Testis (tissue), 3 donors: Measurements from ENCODE around the gene MAP1B. TPM values are rescaled to one million over a fixed set of nuclear protein-coding genes. Genes with fewer than 3 reads are reported as not detected.
A peak's percentile ranks its signal among the peaks of the same experiment; 100 is the strongest.

ENCODE experiments used
- DNase-seq: peaks from one replicate; pipeline ENCODE4 v3.0.0-alpha.2; 2019
- H3K27ac ChIP-seq, 2 donors: fragments of 200-600 bp; sonication (generic); one replicate each; pipeline ENCODE4 v1.5.1; 2019
- H3K27me3 ChIP-seq: fragments of 200-600 bp; sonication (generic); one replicate; pipeline ENCODE4 v1.5.1; 2019
- H3K36me3 ChIP-seq: fragments of 200-600 bp; sonication (generic); one replicate; pipeline ENCODE4 v1.5.1; 2017; ENCODE audit warnings: low read depth; ENCODE audit errors: missing control alignments
- H3K4me1 ChIP-seq: fragments of 200-600 bp; sonication (generic); one replicate; pipeline ENCODE4 v1.5.1; 2019
- H3K4me3 ChIP-seq, 2 donors: fragments of 200-600 bp; sonication (generic); one replicate each; pipeline ENCODE4 v1.5.1; 2017 to 2019
- H3K9me3 ChIP-seq: fragments of 200-600 bp; sonication (generic); one replicate; pipeline ENCODE4 v1.5.1; 2017
- POLR2A ChIP-seq: fragments of 450-650 bp; IDR thresholded peaks from one replicate; pipeline ENCODE4 v1.6.1; 2017; ENCODE audit warnings: antibody characterized with exemption, mild to moderate bottlenecking, moderate library complexity
- WGBS, 2 donors: methylation state at CpG; one replicate each; pipeline ENCODE4 v1.1.5; 2018; 5-methylcytosine and 5-hydroxymethylcytosine counted together
- intact Hi-C: fragments of 100-400 bp; cut with DNase I; formaldehyde crosslinking; loops from one replicate; pipeline ENCODE4 v1.15.1; 2023; ENCODE audit warnings: low total_unique reads
- polyA plus RNA-seq: library from polyadenylated mRNA; stranded (reverse); fragments of 350-450 nt; fragmentation: Illumina TruSeq; extraction: RNeasy Lipid Tissue Mini Kit (QIAGEN cat#74804); gene quantifications from one replicate; pipeline ENCODE4 v1.2.3, GENCODE V29; 2014; ENCODE audit warnings: low read depth, low replicate concordance; ENCODE audit not compliant: insufficient read depth
- total RNA-seq, 2 donors: library from RNA; depleted of rRNA; stranded (reverse); fragments of >200 nt; gene quantifications; one replicate each; pipeline ENCODE4 v1.2.3, GENCODE V29; 2016
- TF ChIP-seq, protein P1 (sequence below), 3 experiments: fragments of 450-650 bp in 2 of 3; fragments of 200-600 bp in 1 of 3; sonication (generic) in 1 of 3; IDR thresholded peaks; one replicate each; pipeline ENCODE4 v1.5.1; 2016 to 2019; ENCODE audit warnings: antibody characterized with exemption in 3 of 3, mild to moderate bottlenecking in 2 of 3, moderate library complexity in 1 of 3

MAP1B gene
- total and polyA plus RNA-seq, 3 donors from 2014 or later: 20.1 to 584 (median 431) TPM

DNA sequence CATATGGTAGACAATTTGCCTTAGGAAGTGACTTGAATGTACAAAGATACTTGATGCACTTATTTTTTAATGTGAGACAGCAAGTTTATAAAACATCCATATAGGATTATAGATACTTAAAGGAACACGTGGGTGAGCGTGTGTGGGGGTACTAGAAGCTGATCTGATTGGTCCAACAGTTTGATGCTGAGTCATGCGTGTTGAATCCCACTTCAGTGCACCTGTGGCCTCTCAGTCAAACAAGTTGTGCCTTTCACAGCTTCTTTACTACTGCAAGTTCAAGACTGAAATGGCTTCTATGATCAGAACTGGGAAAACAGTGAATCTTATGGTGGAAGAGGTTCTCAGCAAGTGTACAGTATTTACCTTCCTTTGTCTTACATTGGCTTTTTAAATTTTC lies 98.9 kb downstream of the MAP1B start:
- H3K4me3 ChIP-seq: no peak overlapping the region
- WGBS, 2 donors: 84 to 87% methylated on average over 3 of the region's 3 CpGs
- H3K4me1 ChIP-seq: peaks cover 6% of the 10 kb centered on the region
- TF ChIP-seq, protein P1, sequence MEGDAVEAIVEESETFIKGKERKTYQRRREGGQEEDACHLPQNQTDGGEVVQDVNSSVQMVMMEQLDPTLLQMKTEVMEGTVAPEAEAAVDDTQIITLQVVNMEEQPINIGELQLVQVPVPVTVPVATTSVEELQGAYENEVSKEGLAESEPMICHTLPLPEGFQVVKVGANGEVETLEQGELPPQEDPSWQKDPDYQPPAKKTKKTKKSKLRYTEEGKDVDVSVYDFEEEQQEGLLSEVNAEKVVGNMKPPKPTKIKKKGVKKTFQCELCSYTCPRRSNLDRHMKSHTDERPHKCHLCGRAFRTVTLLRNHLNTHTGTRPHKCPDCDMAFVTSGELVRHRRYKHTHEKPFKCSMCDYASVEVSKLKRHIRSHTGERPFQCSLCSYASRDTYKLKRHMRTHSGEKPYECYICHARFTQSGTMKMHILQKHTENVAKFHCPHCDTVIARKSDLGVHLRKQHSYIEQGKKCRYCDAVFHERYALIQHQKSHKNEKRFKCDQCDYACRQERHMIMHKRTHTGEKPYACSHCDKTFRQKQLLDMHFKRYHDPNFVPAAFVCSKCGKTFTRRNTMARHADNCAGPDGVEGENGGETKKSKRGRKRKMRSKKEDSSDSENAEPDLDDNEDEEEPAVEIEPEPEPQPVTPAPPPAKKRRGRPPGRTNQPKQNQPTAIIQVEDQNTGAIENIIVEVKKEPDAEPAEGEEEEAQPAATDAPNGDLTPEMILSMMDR (IDR thresholded peaks at IDR 0.05): no peak
- no peak for TF ChIP-seq POLR2A
- H3K27ac ChIP-seq: no peak overlapping the region
- H3K36me3 ChIP-seq: no peaks in the 10 kb centered on the region
- no peaks in the 10 kb centered on the region for H3K9me3 ChIP-seq
- H3K27me3 ChIP-seq: no peaks in the 10 kb centered on the region
- intact Hi-C loops: no loop called here
- no peak for DNase-seq

- Histone ChIP-seq H3K4me3 (no peak overlapping the region), H3K9me3 (no peaks in the 10 kb centered on the region), H3K36me3 (no peaks in the 10 kb centered on the region), H3K27ac (no peak overlapping the region), H3K4me1 (peaks cover 10% of the 10 kb centered on the region), H3K27me3 (no peaks in the 10 kb centered on the region)
- TF ChIP-seq POLR2A: no peak
- TF ChIP-seq, protein P1 (IDR thresholded peaks at IDR 0.05): no peak
- WGBS, 2 donors: 75 to 76% methylated on average over 3 of the region's 3 CpGs
- intact Hi-C loops: no loop called here
- no peak for DNase-seq
Observed at GRCh38 chr5:72206994-72207393, 99.7 kb downstream of the MAP1B start.

- no peak for TF ChIP-seq POLR2A
- TF ChIP-seq, protein P1 (IDR thresholded peaks at IDR 0.05): no peak
- Histone ChIP-seq H3K4me3 (no peak overlapping the region), H3K36me3 (no peaks in the 10 kb centered on the region), H3K27me3 (no peaks in the 10 kb centered on the region), H3K4me1 (peaks cover 10% of the 10 kb centered on the region), H3K27ac (no peak overlapping the region), H3K9me3 (no peaks in the 10 kb centered on the region)
- intact Hi-C loops: no loop called here
- WGBS, 2 donors: 94 to 95% methylated on average over 3 of the region's 3 CpGs
- DNase-seq: no peak
Observed at GRCh38 chr5:72208324-72208926, 101.2 kb downstream of the MAP1B start.

DNA sequence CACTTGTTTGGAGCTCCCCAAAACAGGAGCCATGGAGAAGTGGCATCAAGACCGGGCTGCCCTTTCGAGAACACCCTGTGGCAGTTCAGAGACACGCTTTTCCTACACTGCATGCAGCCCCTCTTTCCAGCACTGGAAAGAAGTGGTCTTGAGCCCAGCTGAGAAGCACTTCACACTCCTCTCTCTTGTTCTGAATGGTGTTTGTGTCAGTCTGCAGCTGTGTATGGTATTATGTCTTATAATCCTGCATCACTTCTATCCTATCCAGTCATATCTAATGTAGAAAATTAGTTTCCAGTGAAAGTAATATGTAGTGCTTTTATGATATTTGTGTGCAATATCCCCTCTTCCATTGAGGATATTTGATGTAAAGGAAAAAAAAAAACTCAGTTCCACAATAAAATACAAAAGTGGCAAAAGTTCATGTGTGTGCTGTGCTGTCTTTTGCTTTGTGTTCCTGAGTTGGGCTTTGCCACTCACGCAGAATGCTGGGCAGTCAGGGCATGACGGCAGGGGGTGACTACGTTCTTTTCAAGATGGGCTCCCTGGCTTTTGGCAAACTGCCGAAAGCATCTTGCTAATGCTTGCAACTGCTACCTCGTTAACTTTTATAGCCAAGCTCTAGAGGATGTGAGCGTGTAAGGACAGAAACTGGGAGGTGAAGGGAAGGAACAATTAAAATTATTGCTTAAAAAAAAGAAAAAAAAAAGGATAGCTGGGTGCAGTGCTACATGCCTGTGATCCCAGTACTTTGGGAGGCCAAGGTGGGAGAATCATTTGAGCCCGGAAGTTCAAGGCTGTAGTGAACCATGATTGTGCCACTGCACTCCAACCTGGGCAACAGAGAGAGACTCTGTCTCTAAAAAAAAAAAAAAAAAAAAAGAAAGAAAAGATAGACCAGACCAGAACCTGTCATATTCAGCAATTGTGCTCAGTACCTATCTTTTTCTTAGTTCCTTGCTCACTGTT lies 102.2 kb downstream of the MAP1B start:
- Histone ChIP-seq H3K27ac (peak overlapping the region in 1 of 2 donors; percentile 71), H3K9me3 (no peaks in the 10 kb centered on the region), H3K27me3 (no peaks in the 10 kb centered on the region), H3K36me3 (no peaks in the 10 kb centered on the region), H3K4me1 (peaks cover 10% of the 10 kb centered on the region), H3K4me3 (no peak overlapping the region)
- TF ChIP-seq, protein P1 (IDR thresholded peaks at IDR 0.05): no peak
- TF ChIP-seq POLR2A: no peak
- no peak for DNase-seq
- WGBS, 2 donors: 65 to 83% methylated on average over 10 of the region's 10 CpGs
- intact Hi-C loops: no loop called here
